ENCODE results near the gene ERVK3-1.

Gene ERVK3-1

DNA sequence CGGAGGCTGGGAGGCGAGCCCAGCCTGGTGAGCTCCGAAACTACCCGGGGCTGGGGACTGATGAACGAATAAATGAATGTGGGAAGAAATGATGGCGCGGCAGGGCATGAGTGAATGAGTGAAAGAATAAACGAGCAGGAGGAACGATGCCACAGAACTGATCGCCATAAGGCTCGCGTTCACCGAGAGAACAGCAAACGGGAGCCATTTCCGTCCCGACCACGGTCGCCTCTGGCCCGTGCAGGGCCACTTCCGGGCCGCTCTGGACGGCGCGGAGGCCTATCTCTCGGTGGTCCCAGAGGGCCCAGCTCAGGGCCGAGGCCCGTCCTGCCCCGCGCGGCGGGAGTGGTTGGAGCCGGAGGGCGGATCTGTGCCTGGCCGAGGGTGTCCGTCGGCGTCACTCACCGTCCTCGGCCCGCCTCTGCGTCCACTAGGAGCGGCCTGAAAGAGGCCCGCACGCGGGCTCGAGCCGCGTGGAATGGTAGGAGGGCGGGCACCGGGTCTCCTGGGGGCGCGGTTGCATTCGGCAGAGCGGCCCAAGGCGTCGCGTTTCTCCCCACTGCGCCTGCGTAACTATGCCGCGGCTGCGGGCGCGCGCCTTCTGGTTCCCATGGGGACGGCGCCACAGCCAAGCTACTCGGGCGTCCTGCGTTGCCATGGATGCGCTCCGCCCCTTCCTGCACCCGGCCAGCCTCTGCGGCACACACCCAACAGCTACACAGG lies 57.3 kb downstream of the ERVK3-1 start, which contains the start of gene ZNF497:
ZNF497 (minus strand) TSS at position 480 of the 723 bp plus-strand sequence. CDS start 5,116 bp downstream, outside the sequence.
- peak; percentile 92 for DNase-seq (ENCODE audit: low read depth, low spot score)

DNA sequence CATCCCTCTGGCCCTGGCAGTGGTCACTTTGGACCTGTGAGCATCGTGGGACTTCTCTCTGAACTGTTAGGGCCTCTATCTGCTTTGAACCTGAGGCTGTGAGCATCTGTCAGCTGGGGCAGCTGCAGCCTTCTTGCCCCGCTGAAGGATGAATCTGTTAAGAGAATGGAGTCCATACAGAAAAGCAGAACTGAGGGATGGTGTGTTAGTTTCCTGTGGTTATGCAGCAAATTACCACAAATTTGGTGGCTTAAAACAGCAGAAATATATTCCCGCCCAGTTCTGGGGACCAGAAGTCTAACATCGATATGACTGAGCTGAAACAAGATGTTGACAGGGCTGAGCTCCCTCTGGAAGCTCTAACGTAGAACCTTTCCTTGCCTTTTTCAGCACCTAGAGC lies 59.0 kb downstream of the ERVK3-1 start:
- DNase-seq (ENCODE audit: low read depth, low spot score) = no peak

All from activated naive CD8-positive, alpha-beta T cell treated with anti-CD3 and anti-CD28 coated beads, Interleukin-2, amount 50 U/mL, for 16 hours (primary cell).